AG04449 (cell line): Measurements from ENCODE around the gene ATP6V1E1.
"Not testable (repeated sequence)": the region's sequence is repeated elsewhere in the genome, so short reads cannot be mapped to it uniquely, and the experiment has no call there.

ENCODE experiments used
- CTCF ChIA-PET: fragments of 350-600 bp; formaldehyde crosslinking; extraction: SDS; loops from one replicate; lab custom pipeline; 2021; ENCODE audit warnings: antibody characterized with exemption; lab: Yijun Ruan, JAX
- POLR2A ChIA-PET: fragments of 400-600, 350-600 bp; formaldehyde crosslinking; extraction: SDS; loops from one replicate; lab custom pipeline; 2020; ENCODE audit warnings: antibody characterized with exemption, inconsistent platforms; lab: Yijun Ruan, JAX
- DNase-seq: peaks from one replicate; pipeline ENCODE4 v3.0.0-alpha.2; 2010; ENCODE audit warnings: low read depth, low spot score
- H3K4me3 ChIP-seq: 2 replicates; pipeline ENCODE4 v1.5.1; 2011; ENCODE audit warnings: low read depth, mild to moderate bottlenecking, control low read depth, low read length
- CTCF ChIP-seq: IDR thresholded peaks from one replicate; pipeline ENCODE4 v1.5.1; 2011; ENCODE audit warnings: mild to moderate bottlenecking, moderate library complexity, low read length, control low read depth, inconsistent platforms; ENCODE audit not compliant: insufficient read depth; ENCODE audit errors: missing control alignments

Gene ATP6V1E1

GRCh38 chr22:17576470-17576869 lies 52.1 kb downstream of the ATP6V1E1 start:
- POLR2A ChIA-PET = interaction anchor here (0.7 to 1.0 kb wide), 2 partner anchors 97 to 467 kb away, joined by 3 to 4 read pairs; no protein-coding TSS in a partner anchor
- H3K4me3 ChIP-seq = no peak overlapping the region
- peak; percentile 82 for DNase-seq
- TF ChIP-seq CTCF = no peak
- CTCF ChIA-PET = interaction anchor here (0.8 kb wide), 1 partner anchor 18 kb away, joined by 4 read pairs; no protein-coding TSS in a partner anchor

GRCh38 chr22:17575681-17576080 lies 52.9 kb downstream of the ATP6V1E1 start:
- TF ChIP-seq CTCF = no peak
- no peak overlapping the region for H3K4me3 ChIP-seq
- DNase-seq = no peak
- ChIA-PET POLR2A (no interaction called here), CTCF (no interaction called here)

GRCh38 chr22:17575151-17575550 lies 53.4 kb downstream of the ATP6V1E1 start:
- TF ChIP-seq CTCF = no peak
- no peak overlapping the region for H3K4me3 ChIP-seq
- POLR2A ChIA-PET = interaction anchor here (0.5 kb wide), 1 partner anchor 13 kb away, joined by 5 read pairs; no protein-coding TSS in a partner anchor
- no peak for DNase-seq
- CTCF ChIA-PET = no interaction called here

DNA sequence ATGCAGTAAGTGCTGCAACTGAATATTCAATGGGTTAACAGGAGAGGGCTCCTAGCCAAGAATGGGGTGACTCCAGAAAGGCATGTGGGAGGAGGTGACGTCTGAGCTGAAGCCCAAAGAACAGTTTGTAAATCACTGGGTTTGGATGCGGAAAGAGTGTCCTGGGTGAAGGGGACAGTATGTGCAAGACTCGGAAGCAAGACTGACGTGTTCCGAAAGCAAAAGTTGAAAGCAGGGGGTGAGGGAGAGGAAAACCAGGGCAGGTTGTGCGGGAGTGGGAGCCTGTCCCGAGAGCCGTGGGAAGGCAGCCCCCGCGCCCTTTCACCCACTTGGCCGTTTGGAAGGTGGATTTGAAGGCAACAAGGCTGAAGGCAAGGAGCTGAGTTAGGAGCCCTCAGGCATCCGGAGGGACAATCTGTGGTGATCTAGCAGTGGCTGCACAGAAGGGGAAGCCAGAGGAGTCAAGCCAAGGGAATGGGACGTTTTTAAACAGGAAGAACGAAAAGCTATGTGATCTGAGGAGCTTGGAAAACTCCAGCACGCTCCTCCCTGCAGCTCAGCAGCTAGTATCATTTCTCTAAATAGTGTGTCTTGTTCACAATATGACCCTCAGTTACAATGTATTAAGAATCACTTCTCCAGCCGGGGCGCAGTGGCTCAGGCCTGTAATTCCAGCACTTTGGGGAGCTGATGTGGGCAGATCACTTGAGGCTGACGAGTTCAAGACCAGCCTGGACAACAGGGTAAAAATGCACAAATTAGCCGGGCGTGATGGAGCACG lies 57.5 kb downstream of the ATP6V1E1 start:
- POLR2A ChIA-PET = no interaction called here
- CTCF ChIA-PET = interaction anchor here (0.7 to 3.9 kb wide), 5 partner anchors 9 to 399 kb away, joined by 3 to 26 read pairs (median 3); no protein-coding TSS in a partner anchor
- peak overlapping the region; percentile 42 for H3K4me3 ChIP-seq

GRCh38 chr22:17569971-17570511 lies 58.5 kb downstream of the ATP6V1E1 start:
- DNase-seq = no peak
- ChIA-PET CTCF (interaction anchor here (1.3 to 3.9 kb wide), 2 partner anchors 12 to 14 kb away, joined by 3 to 26 read pairs; no protein-coding TSS in a partner anchor), POLR2A (no interaction called here)
- H3K4me3 ChIP-seq = no peak overlapping the region
- no peak for TF ChIP-seq CTCF

More for the DNA sequence above, 57.5 kb downstream of the ATP6V1E1 start:
- DNase-seq = no peak
- TF ChIP-seq CTCF = no peak

GRCh38 chr22:17566776-17567175 lies 61.8 kb downstream of the ATP6V1E1 start:
- ChIA-PET POLR2A (no interaction called here), CTCF (interaction anchor here (1.5 to 2.2 kb wide), 2 partner anchors 8 to 509 kb away, joined by 4 to 10 read pairs; no protein-coding TSS in a partner anchor)
- TF ChIP-seq CTCF = no peak
- DNase-seq = no peak
- H3K4me3 ChIP-seq = no peak overlapping the region

DNA sequence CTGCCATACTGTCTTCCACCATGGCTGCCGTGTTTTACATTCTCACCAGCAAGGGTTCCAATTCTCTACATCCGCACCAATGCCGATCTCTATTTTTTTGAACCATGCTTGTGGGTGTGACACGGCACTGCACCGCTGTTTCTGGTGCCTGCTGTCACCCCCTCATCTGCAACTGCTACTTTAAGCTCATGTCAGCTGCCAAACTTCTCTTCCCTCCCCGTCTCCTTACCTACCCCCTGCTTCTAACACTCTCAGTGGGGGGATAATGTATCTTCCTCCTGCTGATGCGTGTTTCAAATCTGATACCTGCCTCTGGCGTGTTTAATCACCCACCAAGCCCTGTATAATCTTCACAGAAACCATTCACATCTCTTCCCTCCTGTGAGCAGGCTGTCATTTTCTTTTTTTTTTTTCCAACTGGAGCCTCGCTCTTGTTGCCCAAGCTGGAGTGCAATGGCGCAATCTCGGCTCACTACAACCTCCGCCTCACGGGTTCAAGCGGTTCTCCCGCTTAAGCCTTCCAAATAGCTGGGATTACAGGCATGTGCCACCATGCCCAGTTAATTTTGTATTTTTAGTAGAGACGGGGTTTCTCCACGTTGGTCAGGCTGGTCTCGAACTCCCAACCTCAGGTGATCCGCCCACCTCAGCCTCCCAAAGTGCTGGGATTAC lies 62.4 kb downstream of the ATP6V1E1 start:
- ChIA-PET POLR2A (interaction anchor here (0.5 kb wide), 1 partner anchor 30 kb away, joined by 3 read pairs; no protein-coding TSS in a partner anchor), CTCF (interaction anchor here (1.5 to 2.2 kb wide), 2 partner anchors 8 to 510 kb away, joined by 4 to 10 read pairs; no protein-coding TSS in a partner anchor)
- not testable (repeated sequence) for H3K4me3 ChIP-seq, DNase-seq
